ENCODE results near the gene ACY1.
A peak's percentile ranks its signal among the peaks of the same experiment; 100 is the strongest.

The ACY1 gene

GRCh38 chr3:51982838-51983577 lies at the start of gene ACY1:
Gene ACY1, plus strand, starts transcription at chr3:51983535. Its CDS starts 530 bp downstream, at chr3:51984065.
- DNase-seq: peak; percentile 87

GRCh38 chr3:51934139-51934850 lies 49.0 kb upstream of the ACY1 start:
- DNase-seq: no peak

GRCh38 chr3:51934991-51935885 lies 48.1 kb upstream of the ACY1 start:
- no peak for DNase-seq

- DNase-seq: no peak
These were observed 47.2 kb upstream of the ACY1 start for GRCh38 chr3:51935886-51936755.

GRCh38 chr3:51937014-51937413 lies 46.3 kb upstream of the ACY1 start:
- DNase-seq: no peak

GRCh38 chr3:51937611-51938450 lies 45.5 kb upstream of the ACY1 start:
- DNase-seq: no peak

GRCh38 chr3:51938780-51939425 lies 44.4 kb upstream of the ACY1 start:
- no peak for DNase-seq

- DNase-seq: no peak
These were observed 42.5 kb upstream of the ACY1 start for GRCh38 chr3:51940648-51941462.

GRCh38 chr3:51941463-51941797 lies 41.9 kb upstream of the ACY1 start:
- no peak for DNase-seq

GRCh38 chr3:51941798-51942602 lies 41.3 kb upstream of the ACY1 start, which contains the start of the genes PARP3 and RRP9:
Gene PARP3, plus strand, starts transcription at chr3:51942363. Its CDS starts 993 bp downstream, at chr3:51943356.
Gene RRP9, minus strand, starts transcription at chr3:51941904. Its CDS starts 37 bp downstream, at chr3:51941867.
- DNase-seq: peak; percentile 100

GRCh38 chr3:51942603-51943450 lies 40.5 kb upstream of the ACY1 start:
- DNase-seq: peak; percentile 89

- DNase-seq: no peak
These were observed 39.6 kb upstream of the ACY1 start for GRCh38 chr3:51943451-51944391.

GRCh38 chr3:51944451-51945021 lies 38.8 kb upstream of the ACY1 start:
- DNase-seq: no peak

GRCh38 chr3:51945031-51945840 lies 38.1 kb upstream of the ACY1 start:
- DNase-seq: no peak

GRCh38 chr3:51945926-51946705 lies 37.2 kb upstream of the ACY1 start:
- no peak for DNase-seq
